HL-60 (cell line): ENCODE measurements around the gene CCDC51.

ENCODE experiments used
- REST ChIP-seq: IDR thresholded peaks from 2 replicates; pipeline ENCODE4 v1.6.1; 2012; ENCODE audit warnings: low read depth; ENCODE audit not compliant: insufficient replicate concordance
- TF ChIP-seq, protein P1 (sequence below): IDR thresholded peaks from one replicate; pipeline ENCODE4 v1.5.1; 2011; ENCODE audit warnings: low read length, control low read depth, inconsistent platforms; ENCODE audit not compliant: insufficient read depth

GRCh38 chr3:48399387-48400172 is 40.3 kb downstream of the CCDC51 start:
- TF ChIP-seq, protein P1, sequence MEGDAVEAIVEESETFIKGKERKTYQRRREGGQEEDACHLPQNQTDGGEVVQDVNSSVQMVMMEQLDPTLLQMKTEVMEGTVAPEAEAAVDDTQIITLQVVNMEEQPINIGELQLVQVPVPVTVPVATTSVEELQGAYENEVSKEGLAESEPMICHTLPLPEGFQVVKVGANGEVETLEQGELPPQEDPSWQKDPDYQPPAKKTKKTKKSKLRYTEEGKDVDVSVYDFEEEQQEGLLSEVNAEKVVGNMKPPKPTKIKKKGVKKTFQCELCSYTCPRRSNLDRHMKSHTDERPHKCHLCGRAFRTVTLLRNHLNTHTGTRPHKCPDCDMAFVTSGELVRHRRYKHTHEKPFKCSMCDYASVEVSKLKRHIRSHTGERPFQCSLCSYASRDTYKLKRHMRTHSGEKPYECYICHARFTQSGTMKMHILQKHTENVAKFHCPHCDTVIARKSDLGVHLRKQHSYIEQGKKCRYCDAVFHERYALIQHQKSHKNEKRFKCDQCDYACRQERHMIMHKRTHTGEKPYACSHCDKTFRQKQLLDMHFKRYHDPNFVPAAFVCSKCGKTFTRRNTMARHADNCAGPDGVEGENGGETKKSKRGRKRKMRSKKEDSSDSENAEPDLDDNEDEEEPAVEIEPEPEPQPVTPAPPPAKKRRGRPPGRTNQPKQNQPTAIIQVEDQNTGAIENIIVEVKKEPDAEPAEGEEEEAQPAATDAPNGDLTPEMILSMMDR, result no peak
- TF ChIP-seq REST, result no peak
